ENCODE results near the gene PPP1R1A.

PPP1R1A gene, protein sequence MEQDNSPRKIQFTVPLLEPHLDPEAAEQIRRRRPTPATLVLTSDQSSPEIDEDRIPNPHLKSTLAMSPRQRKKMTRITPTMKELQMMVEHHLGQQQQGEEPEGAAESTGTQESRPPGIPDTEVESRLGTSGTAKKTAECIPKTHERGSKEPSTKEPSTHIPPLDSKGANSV

GRCh38 chr12:54588110-54588889 is at the start of gene PPP1R1A:
PPP1R1A (minus strand) TSS chr12:54588659; CDS start chr12:54588488, 171 bp downstream.
- no peak for DNase-seq

DNA sequence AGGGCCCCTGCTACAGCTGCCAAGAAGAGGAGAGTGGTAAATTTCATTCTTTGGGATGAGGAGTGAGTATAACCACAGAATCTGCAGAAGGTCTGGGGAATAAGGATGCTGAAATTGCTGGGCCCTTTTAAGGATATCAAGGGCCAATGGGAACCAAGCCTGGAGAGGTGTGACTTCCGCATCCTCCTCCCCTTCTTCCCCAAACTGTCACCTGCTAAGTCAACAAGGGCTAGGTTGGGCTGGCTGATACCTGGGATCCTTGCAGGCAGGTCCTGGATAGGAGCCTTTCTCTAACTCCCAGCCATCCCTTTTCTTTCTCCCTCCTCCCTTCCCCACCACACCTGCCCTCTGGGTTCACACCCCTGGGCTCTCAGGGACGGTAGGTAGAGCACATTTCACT is 46.3 kb upstream of the PPP1R1A start, which contains the start of gene LACRT:
Gene LACRT, minus strand, starts transcription at position 101 of the 400 bp plus-strand sequence. Its CDS starts 54 bp downstream, at position 47.
- DNase-seq = no peak

GRCh38 chr12:54631988-54632728 is 43.7 kb upstream of the PPP1R1A start:
- DNase-seq = no peak

GRCh38 chr12:54631551-54631950 is 43.1 kb upstream of the PPP1R1A start:
- no peak for DNase-seq

GRCh38 chr12:54629925-54630324 is 41.5 kb upstream of the PPP1R1A start:
- DNase-seq = no peak

DNA sequence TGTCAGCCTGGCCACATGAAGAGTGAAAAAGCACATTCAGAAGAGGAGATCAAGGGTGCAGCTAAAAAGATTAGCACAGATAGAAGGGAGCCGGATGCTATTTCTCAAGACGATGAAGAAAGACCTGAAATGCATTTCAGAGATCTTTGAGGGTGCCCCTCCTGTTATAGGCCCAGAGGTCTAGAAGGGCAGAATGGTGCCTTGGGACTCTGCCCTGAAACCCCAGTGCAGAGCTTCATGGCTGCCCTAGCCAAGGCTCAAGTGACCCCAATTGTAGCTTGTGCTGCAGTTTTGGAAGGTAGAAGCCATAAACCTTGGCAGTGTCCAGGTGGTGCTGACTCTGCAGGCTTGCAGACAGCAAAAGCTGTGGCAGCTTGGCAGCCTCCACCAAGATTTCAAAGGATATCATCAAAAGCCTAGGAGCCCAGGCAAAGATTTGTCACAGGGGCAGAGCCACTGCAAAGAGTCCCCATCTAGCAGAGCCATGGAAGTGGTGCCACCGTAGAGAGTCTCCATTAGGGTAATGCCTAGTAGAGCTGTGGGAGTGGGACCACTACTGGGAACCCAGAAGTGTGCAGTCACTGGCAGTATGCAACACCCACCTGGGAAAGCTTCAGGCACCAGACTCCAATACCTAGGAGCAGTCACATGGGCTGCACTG is 39.9 kb upstream of the PPP1R1A start:
- DNase-seq = no peak

DNA sequence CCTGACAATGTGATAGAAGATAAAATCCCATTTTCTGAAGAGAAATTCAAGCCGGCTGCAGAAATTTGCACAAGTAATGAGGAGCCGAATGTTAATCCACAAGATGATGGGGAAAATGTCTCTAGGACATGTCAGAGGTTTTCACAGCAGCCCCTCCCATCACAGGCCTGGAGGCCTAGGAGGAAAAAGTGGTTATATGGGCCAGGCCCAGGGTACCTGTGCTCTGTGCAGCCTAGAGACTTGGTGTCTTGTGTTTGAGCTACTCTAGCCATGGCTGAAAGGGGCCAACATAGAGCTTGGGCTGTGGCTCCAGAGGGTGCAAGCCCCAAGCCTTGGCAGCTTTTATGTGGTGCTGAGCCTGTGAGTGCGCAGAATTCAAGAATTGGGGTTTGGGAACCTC is 38.8 kb upstream of the PPP1R1A start:
- no peak for DNase-seq

DNA sequence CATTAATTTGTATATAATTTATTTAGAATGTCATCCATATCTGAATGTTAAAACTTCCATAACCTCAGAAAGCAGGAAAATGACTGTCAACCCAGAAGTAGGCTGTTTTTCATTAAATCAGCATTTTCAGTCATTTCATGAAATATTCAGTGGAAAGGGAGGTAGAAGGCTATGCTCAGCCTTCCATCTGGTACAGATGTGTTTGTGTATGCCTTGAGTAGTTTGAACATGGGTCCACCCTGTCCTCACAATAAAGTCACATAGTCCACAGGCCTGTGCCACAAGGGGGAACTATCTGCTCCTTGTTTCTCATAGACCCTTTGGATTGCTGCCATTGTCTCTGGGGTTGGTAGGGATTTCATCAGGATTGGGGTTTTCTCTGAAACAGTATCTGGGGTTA is 37.1 kb upstream of the PPP1R1A start:
- no peak for DNase-seq

GRCh38 chr12:54624315-54625279 is 36.1 kb upstream of the PPP1R1A start:
- DNase-seq = no peak

DNA sequence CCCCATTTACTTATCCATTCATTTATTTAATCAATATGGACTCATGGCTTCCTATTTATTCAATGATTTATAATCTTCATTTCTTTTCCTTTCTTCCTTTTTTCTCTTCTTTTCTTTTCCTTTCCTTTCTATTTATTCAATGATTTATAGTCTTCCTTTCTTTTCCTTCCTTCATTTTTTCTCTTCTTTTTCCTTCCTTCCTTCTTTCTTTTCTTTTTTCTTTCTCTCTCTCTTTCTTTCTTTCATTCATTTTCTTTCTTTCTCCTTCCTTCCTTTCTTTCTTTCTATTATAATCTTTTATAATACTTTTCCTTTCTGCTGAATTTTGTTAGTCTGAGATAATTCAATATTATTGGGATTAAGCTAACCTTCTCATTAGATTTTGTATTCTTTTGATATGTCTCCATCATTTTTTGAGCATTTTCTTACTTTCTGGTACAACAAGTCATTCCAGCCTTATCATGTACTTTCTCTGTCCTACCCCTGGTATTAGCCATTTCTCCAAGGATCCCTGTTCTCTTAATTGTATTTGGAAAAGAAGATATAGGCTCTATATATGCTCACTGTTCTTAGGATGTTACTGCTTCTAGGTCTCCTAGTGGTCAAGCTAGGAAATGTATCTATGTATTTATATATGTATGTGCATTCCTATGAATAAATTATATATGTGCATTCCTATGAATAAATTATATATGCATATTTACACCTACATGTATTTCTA is 34.2 kb upstream of the PPP1R1A start:
- no peak for DNase-seq

DNA sequence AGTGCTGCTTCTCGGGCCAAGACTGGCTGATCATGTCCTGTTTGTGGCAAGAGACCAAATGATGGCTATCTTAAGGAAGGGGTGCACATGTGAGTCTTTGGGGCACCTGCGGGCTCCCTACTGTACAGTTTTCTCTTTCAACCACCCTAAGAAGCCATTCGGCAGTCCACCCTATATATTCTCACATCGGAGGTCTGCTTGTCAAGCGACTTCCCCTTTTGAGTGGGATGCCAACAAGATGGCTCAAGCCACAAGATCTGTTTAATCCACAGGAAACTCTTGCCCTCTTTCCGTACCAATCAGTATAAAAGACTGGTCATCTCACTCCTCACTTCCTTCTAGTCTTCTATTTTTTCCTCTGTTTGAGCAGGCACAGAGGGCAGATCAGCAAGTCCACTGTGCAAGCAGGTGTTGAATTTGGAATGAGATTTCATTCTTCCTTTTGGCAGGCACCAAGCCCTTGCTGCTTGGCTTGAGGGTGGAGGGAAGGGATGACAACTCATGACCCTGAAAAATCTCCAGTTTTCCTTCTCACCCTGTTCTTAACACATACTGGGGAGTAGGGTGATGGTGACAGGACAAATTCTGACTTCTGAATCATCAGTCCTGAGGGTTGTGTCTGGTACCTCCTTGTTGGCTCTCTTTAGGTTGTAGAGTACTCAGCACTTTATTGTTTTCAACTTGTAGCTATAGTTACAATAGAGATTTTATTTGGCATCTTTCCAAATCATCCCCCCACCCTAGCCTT is 28.6 kb upstream of the PPP1R1A start:
- DNase-seq = no peak

GRCh38 chr12:54612225-54612750 is 23.8 kb upstream of the PPP1R1A start:
- DNase-seq = no peak

DNA sequence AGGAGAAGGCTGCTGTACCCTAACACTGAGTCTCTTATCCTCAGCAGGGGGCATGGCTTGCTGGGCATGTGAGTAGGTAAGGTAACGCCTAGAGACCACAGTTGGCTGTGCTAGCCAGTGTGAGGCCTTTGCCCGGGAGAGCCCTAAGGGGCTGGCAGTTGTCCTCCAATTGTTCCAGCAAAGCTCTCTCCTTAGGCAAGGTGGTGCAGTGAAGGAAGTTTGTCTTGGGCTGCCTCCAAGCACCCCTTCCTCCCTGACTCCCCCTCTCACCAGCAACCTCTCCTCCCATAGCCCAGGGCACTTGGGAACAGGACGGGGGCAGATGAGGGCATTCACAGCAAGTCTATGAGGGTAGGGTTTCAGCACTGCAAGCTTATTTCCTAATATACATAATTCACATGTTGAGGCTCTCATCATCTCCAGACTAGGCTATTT is 23.3 kb upstream of the PPP1R1A start:
- no peak for DNase-seq

DNA sequence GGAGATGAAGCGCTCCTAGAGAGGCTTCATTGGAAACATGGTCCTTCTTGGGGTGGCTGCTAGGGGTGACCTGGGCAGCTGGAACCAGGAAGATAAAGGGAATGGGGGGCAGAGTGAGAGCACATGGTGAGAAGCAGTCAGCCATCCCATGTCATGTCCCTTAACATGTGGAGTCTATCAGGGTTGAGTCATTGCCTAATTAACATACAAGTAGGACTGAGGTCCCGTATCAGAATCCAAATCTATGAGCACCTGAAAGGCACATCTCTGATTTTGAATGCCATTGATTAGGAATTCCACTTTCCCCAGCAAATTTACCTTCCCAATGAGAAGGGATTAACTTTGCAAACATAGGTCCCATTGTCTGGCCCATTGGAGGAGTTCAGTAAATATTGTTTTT is 20.3 kb upstream of the PPP1R1A start:
- DNase-seq = no peak

- DNase-seq = no peak
These were observed 19.7 kb upstream of the PPP1R1A start for GRCh38 chr12:54608156-54608555.

DNA sequence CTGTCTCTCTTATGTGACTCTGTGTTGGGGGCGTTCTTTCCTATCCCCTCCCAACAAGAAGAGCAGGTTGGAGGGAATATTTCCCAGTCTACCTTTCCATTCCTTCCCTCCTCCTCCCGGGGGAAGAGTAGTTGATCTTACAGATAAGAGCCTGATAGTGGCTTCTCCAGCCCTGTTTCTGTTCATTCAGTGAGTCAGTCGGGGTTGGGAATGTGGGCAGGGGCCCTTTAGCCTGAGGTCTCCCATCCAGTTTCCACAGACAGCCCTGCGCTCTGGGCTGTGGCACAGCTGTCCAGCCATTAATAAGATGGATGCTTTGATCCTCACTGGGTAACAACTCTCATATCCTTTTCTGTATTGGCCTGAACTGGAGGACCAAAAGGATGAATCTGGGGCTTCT is 18.1 kb upstream of the PPP1R1A start:
- no peak for DNase-seq

GRCh38 chr12:54605138-54605970 is 16.9 kb upstream of the PPP1R1A start:
- no peak for DNase-seq

DNA sequence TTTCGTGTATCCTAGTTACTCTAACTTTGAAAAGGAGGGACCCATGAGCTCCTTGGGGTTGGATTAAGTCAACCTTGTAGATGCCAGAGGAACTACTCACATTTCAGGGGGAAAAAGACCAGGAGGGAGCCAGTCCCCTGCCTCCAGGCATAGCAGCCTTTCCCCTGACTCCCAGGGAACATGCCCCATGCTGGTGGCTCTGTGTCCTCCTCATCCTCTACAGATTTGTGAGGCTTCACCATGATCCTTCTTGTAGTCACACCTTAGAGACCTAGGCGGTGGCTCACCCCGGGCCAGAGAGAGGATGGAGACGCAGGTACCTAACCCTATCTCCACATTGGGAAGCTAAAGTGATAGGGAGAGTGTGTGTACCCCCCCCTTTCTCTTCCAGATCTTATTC is 16.0 kb upstream of the PPP1R1A start:
- DNase-seq = no peak

- DNase-seq = no peak
These were observed 15.4 kb upstream of the PPP1R1A start for GRCh38 chr12:54603872-54604271.

All from NCI-H1417 treated with DMSO at 0.1 percent for 48 hours (cell line).